DMS153 treated with DMSO at 0.1 percent for 48 hours (cell line): ENCODE data around the gene ZNF226.
"Not testable (repeated sequence)": the region's sequence is repeated elsewhere in the genome, so short reads cannot be mapped to it uniquely, and the experiment has no call there.

ENCODE experiments used
- DNase-seq: peaks from one replicate; lab custom pipeline; 2025; ENCODE audit not compliant: unreplicated experiment; lab: John Stamatoyannopoulos, UW

The ZNF226 gene

DNA sequence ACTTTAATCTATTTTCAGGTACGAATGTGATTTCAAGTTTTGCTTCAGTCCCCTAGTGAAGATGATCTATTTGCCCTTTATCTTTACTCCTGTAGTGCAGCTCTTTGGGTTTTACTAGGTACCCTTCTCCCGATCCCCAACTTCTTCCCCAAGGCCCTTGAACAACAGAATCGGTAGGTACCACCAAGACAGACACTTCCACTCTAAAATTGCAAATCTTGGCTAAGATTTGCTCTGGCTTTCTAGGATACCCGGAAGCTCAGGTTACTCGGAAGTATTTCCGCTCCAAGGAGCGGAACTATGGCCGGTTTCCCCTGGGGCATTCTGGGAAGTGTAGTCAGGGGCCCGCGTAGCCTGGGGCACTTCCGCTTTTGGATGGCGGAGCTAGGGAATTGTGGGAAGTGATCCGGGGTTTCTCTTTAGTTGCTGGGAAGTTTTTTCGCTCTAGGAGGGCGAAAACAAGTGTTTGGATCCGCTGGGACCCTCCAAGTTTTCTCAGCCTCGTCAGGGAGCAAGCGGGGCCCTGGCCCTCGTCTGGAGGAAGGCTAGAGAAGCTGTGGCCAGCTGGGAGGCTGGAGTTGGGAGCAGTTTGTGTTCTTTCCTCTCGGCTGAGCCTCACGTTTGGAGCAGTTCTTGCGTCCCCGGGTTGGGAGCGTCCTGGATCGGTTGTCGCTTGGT lies 42.4 kb downstream of the ZNF226 start:
- peak; percentile 83 for DNase-seq

GRCh38 chr19:44212250-44212865 lies 47.5 kb downstream of the ZNF226 start, which contains the start of gene ZNF227:
Gene ZNF227, plus strand, starts transcription at chr19:44212532. Its CDS starts 5,261 bp downstream, at chr19:44217793.
- peak; percentile 82 for DNase-seq

DNA sequence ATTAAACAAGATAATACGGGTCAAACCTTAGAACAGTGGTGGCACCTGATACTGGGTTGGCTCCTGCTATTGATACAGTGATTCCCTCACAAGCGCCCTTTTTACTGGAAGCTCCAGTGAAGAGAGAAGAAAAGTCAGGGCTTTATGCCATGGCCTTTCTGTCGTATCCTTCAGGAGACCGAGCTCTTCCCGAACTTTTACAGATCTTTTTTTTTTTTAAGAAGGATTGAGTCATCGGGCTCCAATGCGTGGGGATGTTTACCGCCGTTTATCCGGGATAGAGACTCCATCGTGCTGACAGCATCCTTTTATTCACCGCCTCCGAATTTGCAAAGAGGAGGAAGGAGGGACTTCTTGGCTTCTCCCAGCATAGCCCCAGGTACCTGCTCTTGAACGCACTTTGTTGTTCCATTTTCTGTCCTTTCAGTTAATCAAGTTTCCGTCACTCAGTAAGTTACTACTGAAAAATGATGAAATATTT lies 48.0 kb downstream of the ZNF226 start:
- DNase-seq = peak; percentile 22

DNA sequence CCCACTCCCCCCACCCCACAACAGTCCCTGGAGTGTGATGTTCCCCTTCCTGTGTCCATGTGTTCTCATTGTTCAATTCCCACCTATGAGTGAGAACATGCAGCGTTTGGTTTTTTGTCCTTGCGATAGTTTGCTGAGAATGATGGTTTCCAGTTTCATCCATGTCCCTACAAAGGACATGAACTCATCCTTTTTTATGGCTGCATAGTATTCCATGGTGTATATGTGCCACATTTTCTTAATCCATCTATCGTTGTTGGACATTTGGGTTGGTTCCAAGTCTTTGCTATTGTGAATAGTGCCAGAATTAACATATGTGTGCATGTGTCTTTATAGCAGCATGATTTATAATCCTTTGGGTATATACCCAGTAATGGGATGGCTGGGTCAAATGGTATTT lies 55.0 kb downstream of the ZNF226 start:
- DNase-seq = not testable (repeated sequence)

- not testable (repeated sequence) for DNase-seq
Measured at GRCh38 chr19:44220761-44221160, 55.9 kb downstream of the ZNF226 start.

DNA sequence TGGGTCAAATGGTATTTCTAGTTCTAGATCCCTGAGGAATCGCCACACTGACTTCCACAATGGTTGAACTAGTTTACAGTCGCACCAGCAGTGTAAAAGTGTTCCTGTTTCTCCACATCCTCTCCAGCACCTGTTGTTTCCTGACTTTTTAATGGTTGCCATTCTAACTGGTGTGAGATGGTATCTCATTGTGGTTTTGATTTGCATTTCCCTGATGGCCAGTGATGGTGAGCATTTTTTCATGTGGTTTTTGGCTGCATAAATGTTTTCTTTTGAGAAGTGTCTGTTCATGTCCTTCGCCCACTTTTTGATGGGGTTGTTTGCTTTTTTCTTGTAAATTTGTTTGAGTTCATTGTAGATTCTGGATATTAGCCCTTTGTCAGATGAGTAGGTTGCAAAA lies 56.4 kb downstream of the ZNF226 start:
- DNase-seq = not testable (repeated sequence)
